ENCODE data around the gene NFKBIA.
A peak's percentile ranks its signal among the peaks of the same experiment; 100 is the strongest.
"Not testable (repeated sequence)": the region's sequence is repeated elsewhere in the genome, so short reads cannot be mapped to it uniquely, and the experiment has no call there.

Gene NFKBIA

GRCh38 chr14:35408026-35408425 lies 3.5 kb upstream of the NFKBIA start:
- DNase-seq (ENCODE audit: low read depth in 3 of 3) = no peak

GRCh38 chr14:35407306-35407630 lies 2.7 kb upstream of the NFKBIA start:
- DNase-seq (ENCODE audit: low read depth in 3 of 3) = no peak

GRCh38 chr14:35406506-35407305 lies 2.2 kb upstream of the NFKBIA start:
- no peak for DNase-seq (ENCODE audit: low read depth in 3 of 3)

- DNase-seq (ENCODE audit: low read depth in 3 of 3) = no peak
Measured at GRCh38 chr14:35406090-35406489, 1.5 kb upstream of the NFKBIA start.

GRCh38 chr14:35405304-35405996 lies 901 bp upstream of the NFKBIA start:
- DNase-seq (ENCODE audit: low read depth in 3 of 3) = no peak

GRCh38 chr14:35403603-35404448 lies 723 bp downstream of the NFKBIA start:
- peak; percentile 92 to 96 (median 93) for DNase-seq (ENCODE audit: low read depth in 3 of 3)

GRCh38 chr14:35403114-35403602 lies 1.4 kb downstream of the NFKBIA start:
- peak in 1 of 3 experiments; percentile 59 for DNase-seq (ENCODE audit: low read depth in 3 of 3)

- peak in 1 of 3 experiments; percentile 23 for DNase-seq (ENCODE audit: low read depth in 3 of 3)
Measured at GRCh38 chr14:35402323-35403113, 2.0 kb downstream of the NFKBIA start.

GRCh38 chr14:35401422-35402265 lies 2.9 kb downstream of the NFKBIA start:
- DNase-seq (ENCODE audit: low read depth in 3 of 3) = no peak

GRCh38 chr14:35400648-35401421 lies 3.7 kb downstream of the NFKBIA start:
- DNase-seq (ENCODE audit: low read depth in 3 of 3) = peak; percentile 25 to 64 (median 50)

GRCh38 chr14:35399083-35399937 lies 5.2 kb downstream of the NFKBIA start:
- DNase-seq (ENCODE audit: low read depth in 3 of 3) = no peak

- DNase-seq (ENCODE audit: low read depth in 3 of 3) = no peak
Measured at GRCh38 chr14:35398071-35398584, 6.4 kb downstream of the NFKBIA start.

GRCh38 chr14:35396610-35397009 lies 7.9 kb downstream of the NFKBIA start:
- DNase-seq (ENCODE audit: low read depth in 3 of 3) = not testable (repeated sequence)

GRCh38 chr14:35395283-35395682 lies 9.3 kb downstream of the NFKBIA start:
- no peak for DNase-seq (ENCODE audit: low read depth in 3 of 3)

- no peak for DNase-seq (ENCODE audit: low read depth in 3 of 3)
Measured at GRCh38 chr14:35394326-35395013, 10.1 kb downstream of the NFKBIA start.

GRCh38 chr14:35393826-35394225 lies 10.7 kb downstream of the NFKBIA start:
- no peak for DNase-seq (ENCODE audit: low read depth in 3 of 3)

GRCh38 chr14:35392103-35392502 lies 12.4 kb downstream of the NFKBIA start:
- DNase-seq (ENCODE audit: low read depth in 3 of 3) = no peak

GRCh38 chr14:35391388-35391710 lies 13.2 kb downstream of the NFKBIA start:
- DNase-seq (ENCODE audit: low read depth in 3 of 3) = no peak
